ENCODE measurements around the gene LRRC3.

The LRRC3 gene

GRCh38 chr21:44433791-44434567 is 21.3 kb upstream of the LRRC3 start:
- no peak overlapping the region for H3K4me3 ChIP-seq (ENCODE audit: low read depth, low read length)
- no peak for TF ChIP-seq CTCF (IDR thresholded peaks at IDR 0.05; ENCODE audit: insufficient read depth, low read length, missing control alignments)
- DNase-seq (ENCODE audit: low read depth, low spot score), result no peak
- ChIA-PET CTCF (no interaction called here), POLR2A (no interaction called here)

GRCh38 chr21:44434568-44434925 is 20.8 kb upstream of the LRRC3 start:
- no peak for DNase-seq (ENCODE audit: low read depth, low spot score)
- POLR2A ChIA-PET, result no interaction called here
- no peak for TF ChIP-seq CTCF (IDR thresholded peaks at IDR 0.05; ENCODE audit: insufficient read depth, low read length, missing control alignments)
- CTCF ChIA-PET, result no interaction called here
- no peak overlapping the region for H3K4me3 ChIP-seq (ENCODE audit: low read depth, low read length)

- DNase-seq (ENCODE audit: low read depth, low spot score), result no peak
- POLR2A ChIA-PET, result no interaction called here
- H3K4me3 ChIP-seq (ENCODE audit: low read depth, low read length), result no peak overlapping the region
- TF ChIP-seq CTCF (IDR thresholded peaks at IDR 0.05; ENCODE audit: insufficient read depth, low read length, missing control alignments), result no peak
- CTCF ChIA-PET, result no interaction called here
Observed at GRCh38 chr21:44434936-44435635, 20.2 kb upstream of the LRRC3 start.

- POLR2A ChIA-PET, result no interaction called here
Observed at GRCh38 chr21:44436111-44436611, 19.1 kb upstream of the LRRC3 start.

GRCh38 chr21:44436958-44437357 is 18.4 kb upstream of the LRRC3 start:
- POLR2A ChIA-PET, result no interaction called here
- CTCF ChIA-PET, result no interaction called here
- no peak for TF ChIP-seq CTCF (IDR thresholded peaks at IDR 0.05; ENCODE audit: insufficient read depth, low read length, missing control alignments)
- H3K4me3 ChIP-seq (ENCODE audit: low read depth, low read length), result no peak overlapping the region
- no peak for DNase-seq (ENCODE audit: low read depth, low spot score)

More at GRCh38 chr21:44436111-44436611, 19.1 kb upstream of the LRRC3 start:
- CTCF ChIA-PET, result no interaction called here
- H3K4me3 ChIP-seq (ENCODE audit: low read depth, low read length), result no peak overlapping the region
- no peak for DNase-seq (ENCODE audit: low read depth, low spot score)
- TF ChIP-seq CTCF (IDR thresholded peaks at IDR 0.05; ENCODE audit: insufficient read depth, low read length, missing control alignments), result no peak

GRCh38 chr21:44437371-44437695 is 18.0 kb upstream of the LRRC3 start:
- ChIA-PET POLR2A (no interaction called here), CTCF (no interaction called here)

More at GRCh38 chr21:44437371-44437695, 18.0 kb upstream of the LRRC3 start:
- H3K4me3 ChIP-seq (ENCODE audit: low read depth, low read length), result no peak overlapping the region
- TF ChIP-seq CTCF (IDR thresholded peaks at IDR 0.05; ENCODE audit: insufficient read depth, low read length, missing control alignments), result no peak
- DNase-seq (ENCODE audit: low read depth, low spot score), result no peak

Measured in AG04449 (cell line).